Right cardiac atrium (tissue), 5 donors: ENCODE measurements around the gene PXK. TPM values are rescaled to one million over a fixed set of nuclear protein-coding genes. Genes with fewer than 3 reads are reported as not detected.

Experiments
- ATAC-seq, 2 donors: fragments of 200-7000 bp; cut with Tn5 transposase; one replicate each; pipeline versions ENCODE4 v1.8.0 to v1.9.1; 2020; ENCODE audit warnings: moderate library complexity in 2 of 2, mild to moderate bottlenecking in 1 of 2
- DNase-seq, 3 donors: peaks; one replicate each; pipeline ENCODE4 v3.0.0-alpha.2; 2020
- H3K27ac ChIP-seq: one replicate; pipeline ENCODE4 v1.5.1; 2013; ENCODE audit warnings: mild to moderate bottlenecking, low read length, control low read depth, moderate library complexity
- H3K27me3 ChIP-seq: one replicate; pipeline ENCODE4 v1.6.1; 2013; ENCODE audit not compliant: control insufficient read depth, insufficient read depth
- H3K4me1 ChIP-seq: one replicate; pipeline ENCODE4 v1.6.1; 2013; ENCODE audit warnings: low read length; ENCODE audit not compliant: control insufficient read depth, insufficient read depth
- H3K4me3 ChIP-seq: one replicate; pipeline ENCODE4 v1.5.1; 2013; ENCODE audit warnings: low read length, control low read depth
- H3K9me3 ChIP-seq: one replicate; pipeline ENCODE4 v1.6.1; 2013; ENCODE audit warnings: low read length; ENCODE audit not compliant: control insufficient read depth
- WGBS: extraction: QIAGEN DNeasy Blood & Tissue Kit; methylation state at CpG from one replicate; pipeline ENCODE4 v1.1.7; 2013; 5-methylcytosine and 5-hydroxymethylcytosine counted together
- intact Hi-C, 4 donors: fragments of 100-400 bp; cut with DNase I; formaldehyde crosslinking; loops; one replicate each; pipeline versions ENCODE4 v1.11.0 to v1.14.0; 2022 to 2023
- polyA plus RNA-seq: library from polyadenylated mRNA; stranded (reverse); fragments of 200-250 nt; gene quantifications from one replicate; pipeline ENCODE4 v1.2.3, GENCODE V29; 2013
- total RNA-seq, 4 donors: library from RNA; stranded (reverse); fragmentation: NEBNext Ultra II Directional; extraction: Animal tissue kit (Norgen Biotek cat#: 25700); gene quantifications; one replicate each; pipeline ENCODE4 v1.2.1, GENCODE V29; 2021
- donor health status: healthy with polysubstance abuse.
- donor health status: DM: no; HTN: yes; CAD: no.
- donor health status: DM: no; HTN: no; CAD: no.
- donor health status: DM: no; HTN: yes; CAD: no; lungs with severe emphysema.
- donor health status: DM: yes; HTN: yes; CAD: no.

PXK gene
- total and polyA plus RNA-seq, 5 donors: 7.7 to 17.3 (median 12.6) TPM

GRCh38 chr3:58296843-58297242, 35.8 kb upstream of the PXK start:
- H3K27ac ChIP-seq: no peak overlapping the region
- ATAC-seq (no peak), DNase-seq (no peak)
- 74% methylated on average over 6 of the region's 6 CpGs for WGBS
- H3K27me3 ChIP-seq: no peaks in the 10 kb centered on the region
- no peak overlapping the region for H3K4me3 ChIP-seq
- intact Hi-C loops: loop anchor here in 2 of 4 donors (2.0 to 5.0 kb wide), 2 partner anchors 110 kb away; no protein-coding TSS in a partner anchor
- no peaks in the 10 kb centered on the region for H3K4me1 ChIP-seq
- no peaks in the 10 kb centered on the region for H3K9me3 ChIP-seq

GRCh38 chr3:58298190-58298589, 34.5 kb upstream of the PXK start:
- intact Hi-C loops: loop anchor here in 1 of 4 donors (5.0 kb wide), 1 partner anchor 111 kb away; no protein-coding TSS in a partner anchor

GRCh38 chr3:58299075-58299474, 33.6 kb upstream of the PXK start:
- intact Hi-C loops: loop anchor here in 1 of 4 donors (5.0 kb wide), 1 partner anchor 112 kb away; no protein-coding TSS in a partner anchor
- Histone ChIP-seq H3K27me3 (no peaks in the 10 kb centered on the region), H3K4me1 (no peaks in the 10 kb centered on the region), H3K4me3 (no peak overlapping the region), H3K27ac (no peak overlapping the region), H3K9me3 (no peaks in the 10 kb centered on the region)
- DNase-seq (no peak), ATAC-seq (no peak)
- WGBS: 72% methylated on average over 2 of the region's 2 CpGs

More at GRCh38 chr3:58298190-58298589, 34.5 kb upstream of the PXK start:
- no peak for ATAC-seq
- H3K9me3 ChIP-seq: no peaks in the 10 kb centered on the region
- H3K4me3 ChIP-seq: no peak overlapping the region
- 69% methylated on average over 3 of the region's 3 CpGs for WGBS
- H3K27me3 ChIP-seq: no peaks in the 10 kb centered on the region
- H3K27ac ChIP-seq: no peak overlapping the region
- no peak for DNase-seq
- no peaks in the 10 kb centered on the region for H3K4me1 ChIP-seq

GRCh38 chr3:58299839-58300516, 32.7 kb upstream of the PXK start:
- Histone ChIP-seq H3K4me3 (no peak overlapping the region), H3K27ac (no peak overlapping the region), H3K27me3 (no peaks in the 10 kb centered on the region), H3K9me3 (no peaks in the 10 kb centered on the region), H3K4me1 (no peaks in the 10 kb centered on the region)
- intact Hi-C loops: loop anchor here (2.0 to 5.0 kb wide), 3 partner anchors 63 to 113 kb away; partner anchors contain the start of gene ABHD6 (in 2 of the 4)
- DNase-seq (no peak), ATAC-seq (no peak)
- 15% methylated on average over 8 of the region's 8 CpGs for WGBS

- Histone ChIP-seq H3K9me3 (no peaks in the 10 kb centered on the region), H3K4me1 (peaks cover 5% of the 10 kb centered on the region), H3K27me3 (no peaks in the 10 kb centered on the region), H3K27ac (peak within 1 kb of the TSS; percentile 100), H3K4me3 (peak within 1 kb of the TSS; percentile 88)
- WGBS: 4% methylated on average over 71 of the region's 71 CpGs
- DNase-seq (peak; percentile 99 to 100 (median 100)), ATAC-seq (peak; percentile 95 to 96)
- intact Hi-C loops: no loop called here
These were observed 26.6 kb upstream of the PXK start, which contains the start of the genes HTD2 and RPP14 for GRCh38 chr3:58305882-58306711. Gene HTD2, plus strand, starts transcription at chr3:58306520. Its CDS starts 11,094 bp downstream, at chr3:58317614. Gene RPP14, plus strand, starts transcription at chr3:58306245. Its CDS starts 4,085 bp downstream, at chr3:58310330.

- peaks cover 5% of the 10 kb centered on the region for H3K4me1 ChIP-seq
- H3K27me3 ChIP-seq: no peaks in the 10 kb centered on the region
- intact Hi-C loops: no loop called here
- no peak for ATAC-seq
- H3K9me3 ChIP-seq: no peaks in the 10 kb centered on the region
- 23% methylated on average over 10 of the region's 10 CpGs for WGBS
- DNase-seq: no peak
- H3K4me3 ChIP-seq: peak overlapping the region; percentile 88
- peak overlapping the region; percentile 100 for H3K27ac ChIP-seq
These were observed 25.0 kb upstream of the PXK start for GRCh38 chr3:58307639-58308215.

GRCh38 chr3:58308728-58309127, 24.0 kb upstream of the PXK start:
- Histone ChIP-seq H3K9me3 (no peaks in the 10 kb centered on the region), H3K4me1 (peaks cover 5% of the 10 kb centered on the region), H3K27me3 (no peaks in the 10 kb centered on the region), H3K4me3 (peak overlapping the region; percentile 16), H3K27ac (no peak overlapping the region)
- intact Hi-C loops: no loop called here
- WGBS: 4% methylated on average over 1 of the region's 1 CpG
- ATAC-seq (no peak), DNase-seq (no peak)

DNA sequence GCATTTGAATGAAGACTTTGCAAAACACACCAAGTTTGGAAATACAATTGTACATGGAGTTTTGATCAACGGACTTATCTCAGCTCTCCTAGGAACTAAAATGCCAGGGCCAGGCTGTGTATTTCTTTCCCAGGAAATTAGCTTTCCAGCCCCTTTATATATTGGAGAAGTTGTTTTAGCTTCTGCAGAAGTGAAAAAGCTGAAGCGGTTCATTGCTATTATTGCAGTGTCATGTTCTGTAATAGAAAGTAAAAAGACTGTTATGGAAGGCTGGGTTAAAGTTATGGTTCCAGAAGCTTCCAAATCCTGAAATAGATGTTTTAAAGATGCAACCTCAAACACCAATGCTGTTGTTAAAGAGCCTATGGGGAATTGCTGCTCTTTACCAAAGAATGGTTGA, 14.9 kb upstream of the PXK start:
- WGBS: 79% methylated on average over 2 of the region's 2 CpGs
- Histone ChIP-seq H3K27me3 (no peaks in the 10 kb centered on the region), H3K4me1 (no peaks in the 10 kb centered on the region), H3K27ac (no peak overlapping the region), H3K9me3 (no peaks in the 10 kb centered on the region), H3K4me3 (no peak overlapping the region)
- intact Hi-C loops: loop anchor here in 2 of 4 donors (10.0 kb wide), 2 partner anchors 207 to 217 kb away; partner anchors contain the start of gene ACOX2 (in 1 of the 2)
- no peak for DNase-seq
- ATAC-seq: no peak

- ATAC-seq: no peak
- H3K9me3 ChIP-seq: no peaks in the 10 kb centered on the region
- no peak overlapping the region for H3K4me3 ChIP-seq
- no peaks in the 10 kb centered on the region for H3K27me3 ChIP-seq
- DNase-seq: no peak
- H3K27ac ChIP-seq: no peak overlapping the region
- intact Hi-C loops: loop anchor here in 2 of 4 donors (5.0 to 10.0 kb wide), 3 partner anchors 91 to 211 kb away; partner anchors contain the start of gene KCTD6 (in 1 of the 2)
- no peaks in the 10 kb centered on the region for H3K4me1 ChIP-seq
- WGBS: 92% methylated on average over 7 of the region's 7 CpGs
These were observed 10.9 kb upstream of the PXK start for GRCh38 chr3:58321791-58322190.

GRCh38 chr3:58322793-58323192, 9.9 kb upstream of the PXK start:
- Histone ChIP-seq H3K4me1 (no peaks in the 10 kb centered on the region), H3K27ac (no peak overlapping the region), H3K9me3 (no peaks in the 10 kb centered on the region), H3K4me3 (no peak overlapping the region), H3K27me3 (no peaks in the 10 kb centered on the region)
- no peak for ATAC-seq
- WGBS: 63% methylated on average over 1 of the region's 1 CpG
- intact Hi-C loops: loop anchor here in 2 of 4 donors (5.0 to 10.0 kb wide), 3 partner anchors 90 to 210 kb away; partner anchors contain the start of gene KCTD6 (in 1 of the 2)
- no peak for DNase-seq
